Panc1 (cell line): Measurements from ENCODE around the gene STARD5. TPM values are rescaled to one million over a fixed set of nuclear protein-coding genes. Genes with fewer than 3 reads are reported as not detected.

Source experiments
- ATAC-seq: fragments of 200-7000 bp; cut with Tn5 transposase; 2 replicates; pipeline ENCODE4 v1.9.1; 2020; ENCODE audit warnings: mild to moderate bottlenecking, moderate library complexity
- BruUV-seq: library from RNA; stranded (reverse); fragments of 400-500 nt; replicated peaks from 2 replicates; lab custom pipeline; 2021; lab: Mats Ljungman, UMichigan
- CTCF ChIA-PET: fragments of 300-600 bp; sonication (Branson Sonifier 250); formaldehyde crosslinking; loops from one replicate; lab custom pipeline; 2022; ENCODE audit warnings: antibody characterized with exemption; lab: Charles Lee
- POLR2A ChIA-PET: fragments of 300-600 bp; sonication (Branson Sonifier 250); formaldehyde crosslinking; loops from one replicate; lab custom pipeline; 2022; ENCODE audit warnings: antibody characterized with exemption; lab: Charles Lee
- DNase-seq: peaks from one replicate; pipeline ENCODE4 v3.0.0-alpha.2; 2010; ENCODE audit warnings: low read depth, low spot score
- H3K27ac ChIP-seq: 2 replicates; pipeline ENCODE4 v1.5.1; 2011; ENCODE audit warnings: mild to moderate bottlenecking, low read length, inconsistent platforms
- H3K27me3 ChIP-seq: fragments of 200-500 bp; sonication (Bioruptor generic); 2 replicates; pipeline ENCODE4 v1.6.0; 2014; ENCODE audit warnings: low read length, inconsistent platforms; ENCODE audit not compliant: control insufficient read depth, insufficient read depth
- H3K36me3 ChIP-seq: fragments of 200-500 bp; sonication (Bioruptor generic); 2 replicates; pipeline ENCODE4 v1.5.1; 2014; ENCODE audit warnings: inconsistent platforms, mild to moderate bottlenecking, low read length, moderate library complexity; ENCODE audit not compliant: control insufficient read depth, insufficient read depth
- H3K4me1 ChIP-seq: 2 replicates; pipeline ENCODE4 v1.5.1; 2011; ENCODE audit warnings: inconsistent platforms, mild to moderate bottlenecking, low read length, moderate library complexity; ENCODE audit not compliant: control insufficient read depth, insufficient read depth
- H3K4me3 ChIP-seq, 2 experiments: 2 replicates each; pipeline ENCODE4 v1.5.1; 2011 to 2012; ENCODE audit warnings: low read depth in 2 of 2, low read length in 2 of 2, mild to moderate bottlenecking in 2 of 2, inconsistent platforms in 1 of 2, moderate library complexity in 1 of 2
- H3K9me3 ChIP-seq: fragments of 200-500 bp; sonication (Bioruptor generic); 2 replicates; pipeline ENCODE4 v1.5.1; 2014; ENCODE audit warnings: low read depth, mild to moderate bottlenecking, inconsistent platforms, low read length, moderate library complexity; ENCODE audit not compliant: control insufficient read depth, insufficient read depth
- CTCF ChIP-seq: fragments of 450-650 bp; IDR thresholded peaks from 2 replicates; pipeline ENCODE4 v1.5.1; 2017; ENCODE audit warnings: mild to moderate bottlenecking
- POLR2AphosphoS5 ChIP-seq: IDR thresholded peaks from 2 replicates; pipeline ENCODE4 v1.6.1; 2012; ENCODE audit warnings: mild to moderate bottlenecking, low read depth, low read length, moderate library complexity
- REST ChIP-seq, 2 experiments: IDR thresholded peaks; 2 replicates each; pipeline ENCODE4 v1.6.1; 2011 to 2012; ENCODE audit warnings: low read depth in 2 of 2, control low read depth in 1 of 2, low read length in 1 of 2, mild to moderate bottlenecking in 1 of 2, moderate library complexity in 1 of 2; ENCODE audit not compliant: insufficient read depth in 1 of 2
- SIN3A ChIP-seq: IDR thresholded peaks from 2 replicates; pipeline ENCODE4 v1.6.1; 2012; ENCODE audit warnings: low read depth, mild to moderate bottlenecking, low read length, moderate library complexity, borderline replicate concordance; ENCODE audit not compliant: insufficient read depth
- TCF7L2 ChIP-seq: IDR thresholded peaks from 2 replicates; pipeline ENCODE4 v1.6.1; 2011; ENCODE audit warnings: mild to moderate bottlenecking, low read depth, low read length, inconsistent platforms
- in situ Hi-C: cut with HindIII; loops from 2 replicates; pipeline ENCODE4 v1.10.0; 2016; ENCODE audit warnings: low sequenced_read_pairs, low pct_unique_long_range_greater_than_20kb
- intact Hi-C: fragments of 100-400 bp; cut with micrococcal nuclease; formaldehyde crosslinking; loops from one replicate; pipeline ENCODE4 v1.10.0; 2022; ENCODE audit not compliant: unreplicated experiment
- total RNA-seq: library from RNA; stranded (reverse); gene quantifications from one replicate; pipeline ENCODE4 v1.2.1, GENCODE V29; 2021; ENCODE audit not compliant: unreplicated experiment

STARD5 gene
- total RNA-seq, 1 experiment from 2014 or later = 2.9 TPM

DNA sequence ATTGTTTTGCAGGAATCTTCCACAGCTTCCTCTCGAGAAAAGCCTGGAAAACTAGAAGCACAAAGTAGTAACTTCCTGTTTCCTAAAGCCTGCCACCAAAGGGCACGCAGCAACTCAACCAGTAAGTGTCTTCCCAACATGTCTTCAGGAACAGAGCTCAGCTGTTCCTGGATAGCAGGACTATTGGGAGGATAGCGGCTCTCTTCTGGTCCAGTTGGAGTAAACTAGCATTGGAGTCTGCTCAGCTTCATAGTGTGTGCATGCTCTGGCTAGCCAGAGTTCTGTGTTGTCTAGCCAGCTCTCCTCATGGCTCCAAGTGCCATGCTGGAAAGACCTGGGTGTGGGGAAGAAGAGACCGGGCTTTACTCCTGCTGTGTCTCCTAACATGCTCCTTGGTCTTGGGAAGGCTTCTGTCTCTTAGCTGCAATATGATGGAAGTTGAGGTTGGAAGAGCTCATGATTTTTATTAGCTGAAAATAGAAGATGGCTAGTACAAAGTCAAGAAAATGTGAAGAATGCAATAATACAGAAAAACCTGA is 64.1 kb downstream of the STARD5 start:
- intact Hi-C loops = no loop called here

More for the DNA sequence above, 64.1 kb downstream of the STARD5 start:
- no peaks in the 10 kb centered on the region for H3K36me3 ChIP-seq
- no peaks in the 10 kb centered on the region for H3K9me3 ChIP-seq
- ATAC-seq (no peak), DNase-seq (no peak)
- POLR2A ChIA-PET = no interaction called here
- TF ChIP-seq CTCF (no peak), SIN3A (no peak), REST (IDR thresholded peaks at IDR 0.05; ENCODE audit: insufficient read depth in 1 of 2, low read depth in 2 of 2, low read length in 1 of 2) (no peak), TCF7L2 (no peak), POLR2AphosphoS5 (no peak)
- H3K4me1 ChIP-seq = no peaks in the 10 kb centered on the region
- BruUV-seq = no TSS peak
- H3K27me3 ChIP-seq = peaks cover 22% of the 10 kb centered on the region
- H3K4me3 ChIP-seq = no peak overlapping the region
- in situ Hi-C loops = no loop called here
- CTCF ChIA-PET = no interaction called here
- no peak overlapping the region for H3K27ac ChIP-seq

Other genes with a start within 250 kb of the STARD5 start
- 2.7 TPM for gene CFAP161, start 189.9 kb downstream of the STARD5 start, total RNA-seq
- gene IL16, start 127.3 kb downstream of the STARD5 start, total RNA-seq = 1.0 TPM
- not detected for gene TMC3, start 50.1 kb upstream of the STARD5 start, total RNA-seq